BLaER1 treated with 17β-estradiol and CSF1 and Interleukin-3, amounts not matched to agents 10 nM and 100 nM (cell line): Measurements from ENCODE around the gene DUS1L.

ENCODE experiments used
- H3K27ac ChIP-seq, 11 experiments: shearing (Covaris generic); formaldehyde crosslinking; 2 replicates each; pipeline ENCODE4 v1.8.1; 2022
- H3K27me3 ChIP-seq, 11 experiments: shearing (Covaris generic); formaldehyde crosslinking; 2 replicates each; pipeline ENCODE4 v1.8.1; 2022
- H3K36me3 ChIP-seq, 11 experiments: shearing (Covaris generic); formaldehyde crosslinking; 2 replicates each; pipeline ENCODE4 v1.8.1; 2022
- H3K4me1 ChIP-seq, 10 experiments: shearing (Covaris generic); formaldehyde crosslinking; 2 replicates each; pipeline ENCODE4 v1.8.1; 2022
- H3K4me2 ChIP-seq, 11 experiments: shearing (Covaris generic); formaldehyde crosslinking; 2 replicates each; pipeline ENCODE4 v1.8.1; 2022
- H3K4me3 ChIP-seq, 10 experiments: shearing (Covaris generic); formaldehyde crosslinking; 2 replicates each; pipeline ENCODE4 v1.8.1; 2022
- H3K9ac ChIP-seq, 11 experiments: shearing (Covaris generic); formaldehyde crosslinking; 2 replicates each; pipeline ENCODE4 v1.8.1; 2022
- H3K9me3 ChIP-seq, 11 experiments: shearing (Covaris generic); formaldehyde crosslinking; replicated peaks in 1 of 11; 2 replicates each; pipeline ENCODE4 v1.8.1; 2022
- H4K20me1 ChIP-seq, 11 experiments: shearing (Covaris generic); formaldehyde crosslinking; 2 replicates each; pipeline ENCODE4 v1.8.1; 2022
- Cebpa-rat ChIP-seq, 11 experiments: shearing (Covaris generic); IDR thresholded peaks; 2 replicates each; pipeline ENCODE4 v1.8.1; 2022

DUS1L gene

DNA sequence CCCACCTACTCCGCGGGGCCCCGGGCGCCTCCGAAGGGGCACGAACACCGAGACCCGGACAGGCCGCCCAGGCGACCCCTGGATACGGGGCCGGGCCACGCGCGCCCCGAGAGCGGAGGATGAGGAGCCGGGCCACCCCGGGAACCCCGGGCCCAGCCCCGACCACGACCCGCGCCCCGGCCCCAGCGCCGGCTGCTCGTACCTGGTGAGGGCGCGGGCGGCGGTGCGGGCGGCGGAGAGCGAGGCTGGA is 32.2 kb upstream of the DUS1L start:
- no peaks in the 10 kb centered on the region for H3K9me3 ChIP-seq
- peak overlapping the region; percentile 76 to 98 (median 96) for H3K27ac ChIP-seq
- H3K9ac ChIP-seq: peak overlapping the region; percentile 92 to 100 (median 98)
- TF ChIP-seq Cebpa-rat (IDR thresholded peaks at IDR 0.05): no peak
- peaks cover 18 to 50% (median 46%) of the 10 kb centered on the region in 11 experiments; a peak in 21 of 22 replicates for H4K20me1 ChIP-seq
- H3K27me3 ChIP-seq: no peaks in the 10 kb centered on the region
- H3K4me3 ChIP-seq: peak overlapping the region; percentile 83 to 100 (median 98)
- H3K36me3 ChIP-seq: peaks cover 27 to 47% (median 36%) of the 10 kb centered on the region in 11 experiments
- H3K4me1 ChIP-seq: peaks cover 44 to 61% (median 57%) of the 10 kb centered on the region in 10 experiments
- peak overlapping the region; percentile 92 to 100 (median 99) for H3K4me2 ChIP-seq

DNA sequence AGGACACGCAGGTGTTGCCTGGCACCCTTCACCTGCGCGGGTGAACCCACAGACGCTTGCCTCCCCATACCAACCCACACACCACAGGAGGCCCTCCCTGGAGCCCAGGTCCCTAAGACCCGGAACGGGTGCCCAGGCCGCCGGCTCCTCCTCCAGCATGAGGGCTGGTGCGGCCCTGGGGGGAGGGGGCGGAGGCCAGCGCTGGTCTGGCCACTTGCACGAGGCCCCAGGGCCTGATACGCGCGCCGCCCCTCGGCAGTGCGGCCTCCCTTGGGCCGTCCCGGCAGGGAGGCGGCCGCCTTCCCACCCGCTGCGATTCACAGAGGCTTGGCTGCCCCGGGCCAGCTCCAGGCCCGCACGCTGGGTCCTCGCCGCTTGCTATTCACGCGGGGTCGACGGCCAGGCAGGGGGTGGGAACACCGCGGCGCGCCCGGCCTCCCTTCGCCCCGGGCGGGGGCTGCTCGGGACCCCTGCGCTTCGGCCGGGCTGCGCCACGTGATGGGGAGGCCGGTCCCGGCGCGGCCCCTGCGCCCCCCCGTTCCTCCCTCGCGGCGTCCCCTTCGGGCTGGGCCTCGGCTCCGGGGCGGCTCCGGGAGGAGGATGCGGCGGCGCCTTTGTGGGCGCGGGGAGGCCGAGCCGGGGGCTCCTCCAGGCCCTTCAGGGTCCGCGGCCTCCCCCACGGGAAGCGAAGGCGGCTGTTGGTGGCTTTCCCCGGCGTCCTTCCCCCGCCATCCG is 31.7 kb upstream of the DUS1L start:
- peak overlapping the region; percentile 76 to 98 (median 96) for H3K27ac ChIP-seq

GRCh38 chr17:82096709-82097183 is 31.1 kb upstream of the DUS1L start:
- Histone ChIP-seq H3K4me1 (peaks cover 44 to 51% (median 46%) of the 10 kb centered on the region in 10 experiments), H3K4me2 (peak overlapping the region; percentile 92 to 100 (median 99)), H3K36me3 (peaks cover 38 to 58% (median 47%) of the 10 kb centered on the region in 11 experiments), H4K20me1 (peaks cover 18 to 61% (median 54%) of the 10 kb centered on the region in 11 experiments; a peak in 21 of 22 replicates), H3K27me3 (no peaks in the 10 kb centered on the region), H3K9ac (peak overlapping the region; percentile 92 to 100 (median 98)), H3K4me3 (peak overlapping the region; percentile 83 to 100 (median 98)), H3K27ac (peak overlapping the region; percentile 76 to 98 (median 96); a peak in 21 of 22 replicates), H3K9me3 (no peaks in the 10 kb centered on the region)
- TF ChIP-seq Cebpa-rat (IDR thresholded peaks at IDR 0.05): no peak

More for the DNA sequence above, 31.7 kb upstream of the DUS1L start:
- H3K9ac ChIP-seq: peak overlapping the region; percentile 92 to 100 (median 98)
- no peaks in the 10 kb centered on the region for H3K27me3 ChIP-seq
- peaks cover 44 to 57% (median 52%) of the 10 kb centered on the region in 10 experiments for H3K4me1 ChIP-seq
- no peaks in the 10 kb centered on the region for H3K9me3 ChIP-seq
- TF ChIP-seq Cebpa-rat (IDR thresholded peaks at IDR 0.05): no peak
- H4K20me1 ChIP-seq: peaks cover 18 to 55% (median 48%) of the 10 kb centered on the region in 11 experiments; a peak in 21 of 22 replicates
- peak overlapping the region; percentile 83 to 100 (median 98) for H3K4me3 ChIP-seq
- peaks cover 32 to 52% (median 41%) of the 10 kb centered on the region in 11 experiments for H3K36me3 ChIP-seq
- H3K4me2 ChIP-seq: peak overlapping the region; percentile 92 to 100 (median 99)

GRCh38 chr17:82095777-82096708 is 30.4 kb upstream of the DUS1L start:
- Histone ChIP-seq H3K27ac (peak overlapping the region; percentile 76 to 98 (median 96); a peak in 19 of 22 replicates), H3K36me3 (peaks cover 45 to 64% (median 54%) of the 10 kb centered on the region in 11 experiments), H3K9ac (peak overlapping the region; percentile 92 to 100 (median 98)), H4K20me1 (peaks cover 18 to 68% (median 61%) of the 10 kb centered on the region in 11 experiments; a peak in 21 of 22 replicates), H3K4me3 (peak overlapping the region; percentile 83 to 100 (median 98)), H3K4me1 (peaks cover 37 to 44% (median 39%) of the 10 kb centered on the region in 10 experiments), H3K4me2 (peak overlapping the region; percentile 92 to 100 (median 99)), H3K27me3 (no peaks in the 10 kb centered on the region), H3K9me3 (no peaks in the 10 kb centered on the region)
- TF ChIP-seq Cebpa-rat (IDR thresholded peaks at IDR 0.05): no peak

DNA sequence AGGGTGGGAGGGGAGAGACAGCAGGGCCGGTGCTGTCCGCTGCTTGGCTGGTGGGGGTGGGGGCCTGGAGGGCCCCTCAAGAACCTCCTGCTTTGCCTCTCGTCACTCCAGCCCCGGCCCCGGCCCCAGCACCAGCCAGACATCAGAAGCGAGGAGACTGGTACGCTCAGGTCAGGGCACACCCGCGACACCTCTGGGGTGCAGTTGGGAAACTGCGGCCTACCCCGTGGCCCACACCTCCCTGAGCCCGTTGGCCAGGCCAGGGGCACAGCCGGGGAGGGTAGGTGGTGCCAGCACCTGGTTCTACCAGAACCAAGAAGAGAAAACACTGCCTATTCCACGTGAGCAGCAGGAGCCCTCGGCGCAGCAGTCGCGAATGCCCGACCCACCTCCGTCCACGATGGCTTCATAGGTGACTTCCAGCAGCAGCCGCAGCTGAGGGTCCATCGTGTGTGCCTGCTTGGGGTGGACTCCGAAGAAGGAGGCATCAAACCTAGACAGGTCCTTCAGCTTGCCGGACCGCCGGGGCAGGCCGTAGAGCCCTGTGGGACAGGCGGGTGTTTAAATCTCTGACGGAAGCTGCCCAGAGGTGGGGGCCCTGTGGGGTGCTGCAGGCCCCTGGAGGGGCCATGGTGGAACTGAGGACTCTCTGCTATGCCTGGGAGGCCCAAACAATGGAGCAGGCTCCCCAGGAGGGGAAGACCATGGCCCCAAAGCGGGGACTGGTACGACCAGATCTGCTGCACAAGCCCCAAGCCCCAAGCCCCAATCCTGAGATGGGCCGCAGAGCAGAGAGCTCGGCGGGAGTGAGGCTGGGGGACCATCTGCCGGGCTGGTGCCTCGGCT is 29.6 kb upstream of the DUS1L start:
- peaks cover 28 to 35% (median 31%) of the 10 kb centered on the region in 10 experiments for H3K4me1 ChIP-seq
- peak overlapping the region; percentile 40 to 100 (median 98); a peak in 18 of 22 replicates for H3K9ac ChIP-seq
- peak overlapping the region in 4 of 10 experiments; percentile 83 to 100 (median 98); a peak in 4 of 20 replicates for H3K4me3 ChIP-seq
- H3K9me3 ChIP-seq: no peaks in the 10 kb centered on the region
- H3K4me2 ChIP-seq: peak overlapping the region; percentile 92 to 100 (median 99); a peak in 20 of 22 replicates
- TF ChIP-seq Cebpa-rat (IDR thresholded peaks at IDR 0.05): no peak
- H3K27ac ChIP-seq: peak overlapping the region in 2 of 11 experiments; percentile 17 to 98; a peak in 3 of 22 replicates
- H3K36me3 ChIP-seq: peaks cover 54 to 68% (median 63%) of the 10 kb centered on the region in 11 experiments
- H4K20me1 ChIP-seq: peaks cover 18 to 77% (median 70%) of the 10 kb centered on the region in 11 experiments; a peak in 21 of 22 replicates
- no peaks in the 10 kb centered on the region for H3K27me3 ChIP-seq

GRCh38 chr17:82092995-82093751 is 27.6 kb upstream of the DUS1L start:
- no peak overlapping the region for H3K9ac ChIP-seq
- H3K27me3 ChIP-seq: no peaks in the 10 kb centered on the region
- no peak overlapping the region for H3K4me2 ChIP-seq
- H3K27ac ChIP-seq: no peak overlapping the region
- H4K20me1 ChIP-seq: peaks cover 18 to 97% (median 90%) of the 10 kb centered on the region in 11 experiments; a peak in 21 of 22 replicates
- no peak overlapping the region for H3K4me3 ChIP-seq
- H3K36me3 ChIP-seq: peaks cover 73 to 88% (median 83%) of the 10 kb centered on the region in 11 experiments
- no peak for TF ChIP-seq Cebpa-rat (IDR thresholded peaks at IDR 0.05)
- no peaks in the 10 kb centered on the region for H3K9me3 ChIP-seq
- H3K4me1 ChIP-seq: peaks cover 14 to 23% (median 18%) of the 10 kb centered on the region in 10 experiments

DNA sequence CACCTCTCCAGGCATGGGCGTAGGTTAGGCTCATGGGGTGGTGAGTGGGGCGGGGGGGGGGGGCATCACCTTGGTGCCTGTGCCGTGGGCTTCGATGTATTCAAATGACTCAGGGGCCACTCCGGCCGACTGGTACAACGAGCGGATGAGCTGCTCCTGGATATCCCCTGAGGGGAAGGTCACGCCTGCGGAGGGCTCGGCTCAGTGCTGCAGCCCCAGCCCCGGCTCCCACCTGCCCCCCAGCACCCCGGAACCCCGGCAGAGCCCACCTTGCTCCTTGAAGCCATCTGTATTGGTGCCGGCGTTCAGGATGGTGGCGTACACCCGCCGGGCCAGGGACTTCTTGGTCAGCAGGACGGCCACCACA is 27.0 kb upstream of the DUS1L start:
- Histone ChIP-seq H3K9me3 (no peaks in the 10 kb centered on the region), H3K27ac (no peak overlapping the region), H3K9ac (no peak overlapping the region), H3K27me3 (no peaks in the 10 kb centered on the region), H4K20me1 (peaks cover 18 to 99% (median 94%) of the 10 kb centered on the region in 11 experiments; a peak in 21 of 22 replicates), H3K36me3 (peaks cover 79 to 93% (median 89%) of the 10 kb centered on the region in 11 experiments), H3K4me1 (peaks cover 14 to 23% (median 18%) of the 10 kb centered on the region in 10 experiments), H3K4me3 (no peak overlapping the region), H3K4me2 (no peak overlapping the region)
- TF ChIP-seq Cebpa-rat (IDR thresholded peaks at IDR 0.05): no peak
